ENCODE measurements around the gene IDUA. TPM values are rescaled to one million over a fixed set of nuclear protein-coding genes. Genes with fewer than 3 reads are reported as not detected.

IDUA gene
- total and polyA plus RNA-seq, 2 of the 4 experiments (the other 2 are of a cell fraction) = 0.72 to 12.5 TPM

DNA sequence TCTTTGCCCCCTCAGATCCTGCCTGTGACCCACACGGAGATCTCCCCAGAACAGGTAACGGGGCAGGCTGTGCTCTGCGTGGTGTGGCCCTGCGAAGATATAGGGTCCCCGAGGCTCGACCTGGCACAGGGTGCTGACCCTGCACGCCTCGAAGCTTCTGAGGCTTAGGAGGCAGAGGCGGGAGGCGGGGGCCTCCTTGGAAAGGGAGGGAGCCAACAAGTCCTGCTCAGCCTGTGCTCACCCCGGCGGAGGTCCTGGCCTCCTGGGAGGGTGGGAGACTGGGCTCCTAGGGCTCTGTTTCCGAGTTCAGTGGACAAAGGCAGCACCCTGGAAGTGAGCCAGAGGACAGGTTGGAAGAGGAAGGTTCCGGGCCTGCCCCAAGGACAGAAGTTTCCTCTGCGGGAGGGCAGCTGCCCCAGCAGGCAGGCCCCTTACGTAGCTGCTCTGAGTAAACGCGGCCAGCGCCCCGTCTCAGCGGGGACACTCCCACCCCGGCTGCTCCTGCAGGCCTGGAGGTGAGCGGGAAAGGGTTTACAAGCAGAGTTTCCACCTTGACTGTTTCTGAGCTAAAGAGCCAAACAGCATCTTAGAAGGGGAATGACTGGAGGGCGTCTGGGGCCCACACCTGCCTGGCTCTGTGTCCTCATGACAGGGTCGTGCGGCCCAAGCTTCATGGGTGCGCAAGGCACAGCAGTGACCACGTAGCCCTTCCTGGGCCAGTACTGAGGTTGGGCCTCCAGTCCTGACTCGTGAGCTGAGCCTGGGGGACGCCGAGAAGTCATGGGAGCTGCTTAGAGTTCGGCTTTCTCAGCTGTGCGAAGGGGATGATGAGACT, 38.5 kb upstream of the IDUA start:
- in situ Hi-C loops (cut with MboI; ENCODE audit: low sequenced_read_pairs) = no loop called here
- no peak overlapping the region for H2AK5ac ChIP-seq (ENCODE audit: low read depth, low read length)
- POLR2A ChIA-PET (ENCODE audit: unreplicated experiment) = no interaction called here

More for the DNA sequence above, 38.5 kb upstream of the IDUA start:
- 0 out of 2 replicates have a peak, but pooled peaks cover 3% of the 10 kb centered on the region for H3K9me1 ChIP-seq (ENCODE audit: insufficient read depth, low read length)
- H4K5ac ChIP-seq (ENCODE audit: low read depth, low read length) = no peak overlapping the region
- TF ChIP-seq MXI1 (IDR thresholded peaks at IDR 0.05; ENCODE audit: borderline replicate concordance, low read depth, low read length) (no peak), CEBPB (IDR thresholded peaks at IDR 0.05; ENCODE audit: low read depth, low read length) (no peak), CHD1 (IDR thresholded peaks at IDR 0.05; ENCODE audit: low read depth, low read length) (no peak), MAFK (IDR thresholded peaks at IDR 0.05; ENCODE audit: low read depth, low read length) (no peak), POLR2A (IDR thresholded peaks at IDR 0.05; ENCODE audit: low read depth, low read length) (no peak), MAZ (IDR thresholded peaks at IDR 0.05; ENCODE audit: borderline replicate concordance, low read depth, low read length) (no peak), RFX5 (IDR thresholded peaks at IDR 0.05; ENCODE audit: low read depth, low read length) (no peak), NFE2L2 (IDR thresholded peaks at IDR 0.05; ENCODE audit: low read depth, low read length) (no peak), RCOR1 (IDR thresholded peaks at IDR 0.05; ENCODE audit: insufficient replicate concordance, low read length) (no peak), SMC3 (IDR thresholded peaks at IDR 0.05; ENCODE audit: low read depth, low read length) (no peak)
- TF ChIP-seq, protein P1, sequence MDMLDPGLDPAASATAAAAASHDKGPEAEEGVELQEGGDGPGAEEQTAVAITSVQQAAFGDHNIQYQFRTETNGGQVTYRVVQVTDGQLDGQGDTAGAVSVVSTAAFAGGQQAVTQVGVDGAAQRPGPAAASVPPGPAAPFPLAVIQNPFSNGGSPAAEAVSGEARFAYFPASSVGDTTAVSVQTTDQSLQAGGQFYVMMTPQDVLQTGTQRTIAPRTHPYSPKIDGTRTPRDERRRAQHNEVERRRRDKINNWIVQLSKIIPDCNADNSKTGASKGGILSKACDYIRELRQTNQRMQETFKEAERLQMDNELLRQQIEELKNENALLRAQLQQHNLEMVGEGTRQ (IDR thresholded peaks at IDR 0.05; ENCODE audit: low read depth, low read length) = no peak
- TF ChIP-seq, protein P2, sequence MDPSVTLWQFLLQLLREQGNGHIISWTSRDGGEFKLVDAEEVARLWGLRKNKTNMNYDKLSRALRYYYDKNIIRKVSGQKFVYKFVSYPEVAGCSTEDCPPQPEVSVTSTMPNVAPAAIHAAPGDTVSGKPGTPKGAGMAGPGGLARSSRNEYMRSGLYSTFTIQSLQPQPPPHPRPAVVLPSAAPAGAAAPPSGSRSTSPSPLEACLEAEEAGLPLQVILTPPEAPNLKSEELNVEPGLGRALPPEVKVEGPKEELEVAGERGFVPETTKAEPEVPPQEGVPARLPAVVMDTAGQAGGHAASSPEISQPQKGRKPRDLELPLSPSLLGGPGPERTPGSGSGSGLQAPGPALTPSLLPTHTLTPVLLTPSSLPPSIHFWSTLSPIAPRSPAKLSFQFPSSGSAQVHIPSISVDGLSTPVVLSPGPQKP (IDR thresholded peaks at IDR 0.05; ENCODE audit: borderline replicate concordance, low read depth, low read length) = no peak
- TF ChIP-seq, protein P3, sequence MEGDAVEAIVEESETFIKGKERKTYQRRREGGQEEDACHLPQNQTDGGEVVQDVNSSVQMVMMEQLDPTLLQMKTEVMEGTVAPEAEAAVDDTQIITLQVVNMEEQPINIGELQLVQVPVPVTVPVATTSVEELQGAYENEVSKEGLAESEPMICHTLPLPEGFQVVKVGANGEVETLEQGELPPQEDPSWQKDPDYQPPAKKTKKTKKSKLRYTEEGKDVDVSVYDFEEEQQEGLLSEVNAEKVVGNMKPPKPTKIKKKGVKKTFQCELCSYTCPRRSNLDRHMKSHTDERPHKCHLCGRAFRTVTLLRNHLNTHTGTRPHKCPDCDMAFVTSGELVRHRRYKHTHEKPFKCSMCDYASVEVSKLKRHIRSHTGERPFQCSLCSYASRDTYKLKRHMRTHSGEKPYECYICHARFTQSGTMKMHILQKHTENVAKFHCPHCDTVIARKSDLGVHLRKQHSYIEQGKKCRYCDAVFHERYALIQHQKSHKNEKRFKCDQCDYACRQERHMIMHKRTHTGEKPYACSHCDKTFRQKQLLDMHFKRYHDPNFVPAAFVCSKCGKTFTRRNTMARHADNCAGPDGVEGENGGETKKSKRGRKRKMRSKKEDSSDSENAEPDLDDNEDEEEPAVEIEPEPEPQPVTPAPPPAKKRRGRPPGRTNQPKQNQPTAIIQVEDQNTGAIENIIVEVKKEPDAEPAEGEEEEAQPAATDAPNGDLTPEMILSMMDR (conservative IDR thresholded peaks at IDR 0.05; ENCODE audit: low read depth, low read length) = no peak
- no peak overlapping the region for H4K8ac ChIP-seq (ENCODE audit: low read depth in 2 of 2, low read length in 2 of 2)
- no peak overlapping the region for H2BK5ac ChIP-seq (ENCODE audit: low read depth, low read length, poor library complexity, severe bottlenecking)
- peaks cover 4% of the 10 kb centered on the region for H3K36me3 ChIP-seq (ENCODE audit: control insufficient read depth, insufficient read depth, low read length)
- no peak overlapping the region for H2AFZ ChIP-seq (replicated peaks; ENCODE audit: low read length, poor library complexity)
- WGBS, 2 experiments (ENCODE audit: extremely low coverage in 2 of 2, insufficient read length in 1 of 2) = 80% methylated on average over 29 of the region's 33 CpGs; no CpG with 5 or more reads in 1 of the 2 experiments
- no peak overlapping the region for H3K18ac ChIP-seq (ENCODE audit: low read depth, low read length)
- CTCF ChIA-PET = no interaction called here
- no peak overlapping the region for H2BK120ac ChIP-seq (ENCODE audit: low read depth, low read length)
- peaks cover 20% of the 10 kb centered on the region for H4K20me1 ChIP-seq (ENCODE audit: insufficient read depth, low read length)
- BruUV-seq (replicated peaks) = no TSS peak
- H2BK15ac ChIP-seq (ENCODE audit: low read depth, low read length) = no peak overlapping the region
- H3K27ac ChIP-seq (ENCODE audit: insufficient read depth, low read length) = no peak overlapping the region
- H3K23ac ChIP-seq (ENCODE audit: low read depth, low read length) = no peak overlapping the region
- no peak overlapping the region for H2BK20ac ChIP-seq (ENCODE audit: low read depth, low read length)
- no peak overlapping the region for H3K14ac ChIP-seq (replicated peaks; ENCODE audit: low read depth, low read length)
- intact Hi-C loops (cut with micrococcal nuclease) (no loop called here), dilution Hi-C loops (cut with HindIII; ENCODE audit: low sequenced_read_pairs, unreplicated experiment) (no loop called here)
- no peak for ATAC-seq (ENCODE audit: low read depth)
- H3K56ac ChIP-seq (ENCODE audit: extremely low read depth, insufficient read depth, low read length) = no peak overlapping the region
- no peak overlapping the region for H3K4ac ChIP-seq (ENCODE audit: low read depth, low read length)
- H3K4me1 ChIP-seq (ENCODE audit: control insufficient read depth, insufficient read depth, low read length) = peaks cover 6% of the 10 kb centered on the region; the same call in 1 of the 2 replicates
- DNase-seq = no peak
- H3K9ac ChIP-seq (ENCODE audit: low read depth, low read length) = no peak overlapping the region
- H4K91ac ChIP-seq (ENCODE audit: insufficient read depth, low read depth, low read length) = no peak overlapping the region
- no peak overlapping the region for H3K4me2 ChIP-seq (ENCODE audit: low read depth, low read length)
- H3K4me3 ChIP-seq (ENCODE audit: insufficient read depth, low read depth, low read length) = no peak overlapping the region
- H2AK9ac ChIP-seq (replicated peaks; ENCODE audit: low read depth, low read length, poor library complexity) = peak overlapping the region; percentile 24
- no peaks in the 10 kb centered on the region for H3K9me3 ChIP-seq (ENCODE audit: control insufficient read depth, insufficient read depth, low read length)
- 0 out of 4 replicates have a peak, but pooled peaks cover 0 to 8% of the 10 kb centered on the region in 2 experiments for H3K79me1 ChIP-seq (ENCODE audit: low read depth in 1 of 2, low read length in 2 of 2)
- no peaks in the 10 kb centered on the region for H3K27me3 ChIP-seq (ENCODE audit: control insufficient read depth, insufficient read depth, low read length)
